ENCODE measurements around the gene DNAH11. TPM values are rescaled to one million over a fixed set of nuclear protein-coding genes. Genes with fewer than 3 reads are reported as not detected.

Gene DNAH11
- total and polyA plus RNA-seq, 2 of the 4 experiments (the other 2 are of a cell fraction) = not detected

GRCh38 chr7:21777921-21778320 lies 235.1 kb downstream of the DNAH11 start:
- H3K14ac ChIP-seq (replicated peaks; ENCODE audit: low read depth, low read length) = no peak overlapping the region
- CTCF ChIA-PET = no interaction called here
- no peaks in the 10 kb centered on the region for H3K9me1 ChIP-seq (ENCODE audit: insufficient read depth, low read length)
- H3K4me2 ChIP-seq (ENCODE audit: low read depth, low read length) = no peak overlapping the region
- H3K56ac ChIP-seq (ENCODE audit: extremely low read depth, insufficient read depth, low read length) = no peak overlapping the region
- H3K23ac ChIP-seq (ENCODE audit: low read depth, low read length) = no peak overlapping the region
- H4K91ac ChIP-seq (ENCODE audit: insufficient read depth, low read depth, low read length) = no peak overlapping the region
- no peak overlapping the region for H3K18ac ChIP-seq (ENCODE audit: low read depth, low read length)
- no peak overlapping the region for H3K9ac ChIP-seq (ENCODE audit: low read depth, low read length)
- in situ Hi-C loops (cut with MboI; ENCODE audit: low sequenced_read_pairs) = no loop called here
- no peaks in the 10 kb centered on the region for H3K36me3 ChIP-seq (ENCODE audit: control insufficient read depth, insufficient read depth, low read length)
- POLR2A ChIA-PET (ENCODE audit: unreplicated experiment) = no interaction called here
- H4K5ac ChIP-seq (ENCODE audit: low read depth, low read length) = no peak overlapping the region
- TF ChIP-seq RAD21 (IDR thresholded peaks at IDR 0.05; ENCODE audit: low read length) (no peak), RCOR1 (IDR thresholded peaks at IDR 0.05; ENCODE audit: insufficient replicate concordance, low read length) (no peak), NFE2L2 (IDR thresholded peaks at IDR 0.05; ENCODE audit: low read depth, low read length) (no peak), POLR2A (IDR thresholded peaks at IDR 0.05; ENCODE audit: low read depth, low read length) (no peak), CHD1 (IDR thresholded peaks at IDR 0.05; ENCODE audit: low read depth, low read length) (no peak), MXI1 (IDR thresholded peaks at IDR 0.05; ENCODE audit: borderline replicate concordance, low read depth, low read length) (no peak), MAZ (IDR thresholded peaks at IDR 0.05; ENCODE audit: borderline replicate concordance, low read depth, low read length) (no peak), RFX5 (IDR thresholded peaks at IDR 0.05; ENCODE audit: low read depth, low read length) (no peak), CTCF (conservative IDR thresholded peaks at IDR 0.05; ENCODE audit: low read depth, low read length) (no peak), SMC3 (IDR thresholded peaks at IDR 0.05; ENCODE audit: low read depth, low read length) (no peak), USF2 (IDR thresholded peaks at IDR 0.05; ENCODE audit: low read depth, low read length) (no peak), ELK1 (IDR thresholded peaks at IDR 0.05; ENCODE audit: borderline replicate concordance, low read depth, low read length) (no peak), BHLHE40 (IDR thresholded peaks at IDR 0.05; ENCODE audit: low read depth, low read length) (no peak), CEBPB (IDR thresholded peaks at IDR 0.05; ENCODE audit: low read depth, low read length) (no peak), MAFK (IDR thresholded peaks at IDR 0.05; ENCODE audit: low read depth, low read length) (no peak), FOS (IDR thresholded peaks at IDR 0.05; ENCODE audit: low read depth, low read length) (no peak)
- no TSS peak for BruUV-seq (replicated peaks)
- H3K27ac ChIP-seq (ENCODE audit: insufficient read depth, low read length) = no peak overlapping the region
- no peak for ATAC-seq (ENCODE audit: low read depth)
- H2AFZ ChIP-seq (replicated peaks; ENCODE audit: low read length, poor library complexity) = no peak overlapping the region
- H3K4me3 ChIP-seq (ENCODE audit: insufficient read depth, low read depth, low read length) = no peak overlapping the region
- H3K27me3 ChIP-seq (ENCODE audit: control insufficient read depth, insufficient read depth, low read length) = no peaks in the 10 kb centered on the region
- H2AK5ac ChIP-seq (ENCODE audit: low read depth, low read length) = no peak overlapping the region
- H4K8ac ChIP-seq (ENCODE audit: low read depth in 2 of 2, low read length in 2 of 2) = no peak overlapping the region
- dilution Hi-C loops (cut with HindIII; ENCODE audit: low sequenced_read_pairs, unreplicated experiment) = no loop called here
- WGBS, 2 experiments (ENCODE audit: extremely low coverage in 2 of 2, insufficient read length in 1 of 2) = no CpG with 5 or more reads among the region's 2 CpGs
- H3K9me3 ChIP-seq (ENCODE audit: control insufficient read depth, insufficient read depth, low read length) = no peaks in the 10 kb centered on the region
- H2BK15ac ChIP-seq (ENCODE audit: low read depth, low read length) = no peak overlapping the region
- H3K4me1 ChIP-seq (ENCODE audit: control insufficient read depth, insufficient read depth, low read length) = no peaks in the 10 kb centered on the region
- intact Hi-C loops (cut with micrococcal nuclease) = loop anchor here (5.0 kb wide), 1 partner anchor 64 kb away; no protein-coding TSS in a partner anchor
- no peaks in the 10 kb centered on the region for H4K20me1 ChIP-seq (ENCODE audit: insufficient read depth, low read length)
- H2BK120ac ChIP-seq (ENCODE audit: low read depth, low read length) = no peak overlapping the region
- no peak overlapping the region for H2BK5ac ChIP-seq (ENCODE audit: low read depth, low read length, poor library complexity, severe bottlenecking)
- H3K4ac ChIP-seq (ENCODE audit: low read depth, low read length) = no peak overlapping the region
- H2AK9ac ChIP-seq (replicated peaks; ENCODE audit: low read depth, low read length, poor library complexity) = no peak overlapping the region
- no peak for DNase-seq
- no peak overlapping the region for H2BK20ac ChIP-seq (ENCODE audit: low read depth, low read length)
- H3K79me1 ChIP-seq (ENCODE audit: low read depth in 1 of 2, low read length in 2 of 2) = no peaks in the 10 kb centered on the region

Data from IMR-90 (cell line).